ENCODE measurements around the gene PIP5K1B.

DNA sequence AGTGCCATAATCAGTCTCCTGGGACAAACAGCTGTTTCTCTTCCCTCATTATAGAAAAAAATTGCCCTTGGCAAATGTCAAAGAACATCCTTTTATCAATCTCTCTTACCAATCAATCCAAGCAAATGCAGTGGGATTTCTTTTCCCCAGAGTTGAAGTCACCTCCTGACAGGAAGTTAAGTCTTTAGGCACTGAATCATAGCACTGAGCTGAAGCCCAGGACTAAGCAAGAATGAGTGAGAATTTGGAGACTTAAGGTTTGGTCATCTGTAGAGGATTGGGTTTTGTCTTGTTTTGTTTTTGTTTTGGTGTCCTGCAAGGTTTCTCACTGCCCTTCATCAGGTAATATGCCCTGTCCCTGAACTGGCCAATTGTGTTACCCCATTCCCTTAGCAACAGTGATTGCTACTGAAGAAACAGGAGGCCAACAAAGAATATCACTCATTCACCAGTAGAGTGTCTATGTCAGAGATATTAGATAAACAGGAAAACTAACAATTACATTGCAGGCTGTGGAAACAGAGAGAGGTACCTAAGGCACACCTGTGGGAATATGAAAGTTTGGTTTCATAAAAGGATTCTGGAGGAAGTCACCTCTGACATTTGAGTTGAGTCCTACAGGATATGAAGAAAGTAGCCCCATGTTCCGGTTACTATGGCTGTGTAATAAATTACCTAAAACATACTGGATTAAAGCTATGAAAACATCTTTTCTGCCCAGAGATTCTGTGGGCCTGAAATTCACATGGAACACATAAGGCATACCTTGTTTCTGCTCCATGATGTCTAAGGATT is 326.0 kb downstream of the PIP5K1B start:
- TF ChIP-seq EP300 (IDR thresholded peaks at IDR 0.05) (no peak), POLR2AphosphoS5 (IDR thresholded peaks at IDR 0.05) (no peak), CTCF (IDR thresholded peaks at IDR 0.05) (no peak)
